Psoas muscle (tissue), 8 donors: ENCODE measurements around the gene CTIF. TPM values are rescaled to one million over a fixed set of nuclear protein-coding genes. Genes with fewer than 3 reads are reported as not detected.

ENCODE experiments used
- ATAC-seq, 4 donors: fragments of 200-7000 bp; cut with Tn5 transposase; one replicate each; pipeline ENCODE4 v1.9.1; 2020; ENCODE audit warnings: moderate library complexity in 3 of 4, mild to moderate bottlenecking in 2 of 4
- DNase-seq, 2 donors: peaks; one replicate each; pipeline ENCODE4 v3.0.0-alpha.2; 2020
- H3K27ac ChIP-seq: fragments of 200-600 bp; one replicate; pipeline ENCODE4 v1.8.0; 2022
- H3K27me3 ChIP-seq, 3 donors: fragments of 200-600 bp in 1 of 3; one replicate each; pipeline versions ENCODE4 v1.6.1 to v1.8.0; 2013 to 2022; ENCODE audit warnings: low read length in 2 of 3, mild to moderate bottlenecking in 2 of 3, moderate library complexity in 1 of 3; ENCODE audit not compliant: insufficient read depth in 3 of 3
- H3K36me3 ChIP-seq, 2 donors: fragments of 200-600 bp in 1 of 2; one replicate each; pipeline versions ENCODE4 v1.6.1 to v1.8.0; 2013 to 2022; ENCODE audit warnings: low read depth in 1 of 2, mild to moderate bottlenecking in 1 of 2, moderate library complexity in 1 of 2; ENCODE audit not compliant: insufficient read depth in 1 of 2
- H3K4me1 ChIP-seq: fragments of 200-600 bp; one replicate; pipeline ENCODE4 v1.8.0; 2022
- H3K4me3 ChIP-seq: fragments of 200-600 bp; one replicate; pipeline ENCODE4 v1.8.0; 2022; ENCODE audit warnings: mild to moderate bottlenecking
- H3K9me3 ChIP-seq: fragments of 200-600 bp; one replicate; pipeline ENCODE4 v1.8.0; 2022
- CTCF ChIP-seq: fragments of 200-600 bp; IDR thresholded peaks from one replicate; pipeline ENCODE4 v1.8.0; 2022; ENCODE audit warnings: antibody characterized with exemption
- WGBS, 3 donors: extraction: QIAGEN DNeasy Blood & Tissue Kit; methylation state at CpG; one replicate each; pipeline versions ENCODE4 v1.1.6 to v1.1.7; 2013; 5-methylcytosine and 5-hydroxymethylcytosine counted together
- intact Hi-C, 2 donors: fragments of 100-400 bp; cut with DNase I; formaldehyde crosslinking; loops; one replicate each; pipeline versions ENCODE4 v1.11.0 to v1.14.2; 2022
- polyA plus RNA-seq, 3 donors: library from polyadenylated mRNA; stranded (reverse); fragments of 200-250 nt; gene quantifications; one replicate each; pipeline ENCODE4 v1.2.3, GENCODE V29; 2013
- total RNA-seq, 4 donors: library from RNA; stranded (reverse); fragmentation: NEBNext Ultra II Directional in 2 of 4; extraction: Animal tissue kit (Norgen Biotek cat#: 25700) in 2 of 4; gene quantifications; one replicate each; pipeline versions ENCODE4 v1.2.1 to v1.2.4, GENCODE V29; 2021 to 2023
- donor health status: healthy with polysubstance abuse.
- donor health status: DM: no; HTN: no; CAD: no; lungs with moderate emphysema.
- donor health status: Bipolar disorder and iron deficiency.
- donor health status: healthy.
- donor health status: DM: yes; HTN: yes; CAD: no.
- donor health status: DM: no; HTN: no; CAD: no.
- donor health status: DM: no; HTN: no; CAD: no.
- donor health status: DM: yes; HTN: yes; CAD: no.

Gene CTIF
- total and polyA plus RNA-seq, 7 donors = 11.3 to 40.5 (median 26.9) TPM

GRCh38 chr18:48762836-48763718 lies 224.2 kb downstream of the CTIF start:
- Histone ChIP-seq H3K27ac (peak overlapping the region; percentile 77), H3K4me1 (peaks cover 33% of the 10 kb centered on the region)
- ATAC-seq = peak; percentile 80 to 84 (median 81)

GRCh38 chr18:48763719-48764100 lies 224.9 kb downstream of the CTIF start:
- 81 to 92% (median 91%) methylated on average over 6 of the region's 6 CpGs for WGBS, 3 donors
- TF ChIP-seq CTCF = no peak
- Histone ChIP-seq H3K36me3 (peaks cover 0 to 11% of the 10 kb centered on the region in 2 donors), H3K27me3 (no peaks in the 10 kb centered on the region), H3K27ac (no peak overlapping the region), H3K4me3 (no peak overlapping the region), H3K4me1 (peaks cover 38% of the 10 kb centered on the region), H3K9me3 (no peaks in the 10 kb centered on the region)
- intact Hi-C loops = loop anchor here in 1 of 2 donors (5.0 kb wide), 1 partner anchor 71 kb away; no protein-coding TSS in a partner anchor
- no peak for ATAC-seq
- peak in 1 of 2 donors; percentile 6 for DNase-seq

More at GRCh38 chr18:48762836-48763718, 224.2 kb downstream of the CTIF start:
- no peaks in the 10 kb centered on the region for H3K9me3 ChIP-seq
- intact Hi-C loops = loop anchor here in 1 of 2 donors (5.0 kb wide), 1 partner anchor 71 kb away; no protein-coding TSS in a partner anchor
- TF ChIP-seq CTCF = no peak
- H3K36me3 ChIP-seq = peaks cover 0 to 17% of the 10 kb centered on the region in 2 donors
- 32 to 43% (median 34%) methylated on average over 21 of the region's 21 CpGs for WGBS, 3 donors
- DNase-seq = peak; percentile 79 to 93
- H3K27me3 ChIP-seq = no peaks in the 10 kb centered on the region
- H3K4me3 ChIP-seq = peak overlapping the region; percentile 7

- Histone ChIP-seq H3K9me3 (no peaks in the 10 kb centered on the region), H3K4me3 (no peak overlapping the region), H3K27me3 (no peaks in the 10 kb centered on the region), H3K4me1 (peaks cover 40% of the 10 kb centered on the region), H3K27ac (no peak overlapping the region), H3K36me3 (peaks cover 0 to 10% of the 10 kb centered on the region in 2 donors)
- WGBS, 3 donors = 64 to 81% (median 77%) methylated on average over 6 of the region's 6 CpGs
- TF ChIP-seq CTCF = no peak
- DNase-seq (peak; percentile 3 to 44), ATAC-seq (no peak)
- intact Hi-C loops = loop anchor here in 1 of 2 donors (5.0 kb wide), 1 partner anchor 73 kb away; no protein-coding TSS in a partner anchor
These were observed 226.2 kb downstream of the CTIF start for GRCh38 chr18:48765053-48765452.

- ATAC-seq = no peak
- Histone ChIP-seq H3K27me3 (no peaks in the 10 kb centered on the region), H3K4me3 (no peak overlapping the region), H3K4me1 (peaks cover 50% of the 10 kb centered on the region), H3K9me3 (no peaks in the 10 kb centered on the region), H3K27ac (no peak overlapping the region), H3K36me3 (peaks cover 0 to 10% of the 10 kb centered on the region in 2 donors)
- TF ChIP-seq CTCF = no peak
- 82 to 88% (median 88%) methylated on average over 3 to 4 of the region's 4 CpGs for WGBS, 3 donors
- intact Hi-C loops = loop anchor here in 1 of 2 donors (5.0 kb wide), 1 partner anchor 74 kb away; no protein-coding TSS in a partner anchor
- no peak for DNase-seq
These were observed 227.2 kb downstream of the CTIF start for GRCh38 chr18:48766026-48766425.
